Activated naive CD8-positive, alpha-beta T cell treated with anti-CD3 and anti-CD28 coated beads, Interleukin-2, amount 10 ng/mL, durations not matched to agents 7 days and 5 days (primary cell): ENCODE data around the gene ARHGAP44. TPM values are rescaled to one million over a fixed set of nuclear protein-coding genes. Genes with fewer than 3 reads are reported as not detected.

Experiments used
- ATAC-seq: fragments of 150-1000 bp; cut with Tn5 transposase; one replicate; pipeline ENCODE4 v1.10.0; 2021; ENCODE audit warnings: low read depth, moderate library complexity
- POLR2A ChIA-PET: fragments of 350-600 bp; sonication (Branson Sonifier 250); formaldehyde crosslinking; loops from one replicate; lab custom pipeline; 2021; ENCODE audit warnings: antibody characterized with exemption; lab: Charles Lee
- DNase-seq: peaks from one replicate; pipeline ENCODE4 v3.0.0; 2021
- H3K27ac Mint-ChIP-seq: one replicate; pipeline ENCODE4 v1.8.0; 2022; ENCODE audit warnings: mild to moderate bottlenecking, mixed read lengths
- H3K27me3 Mint-ChIP-seq: one replicate; pipeline ENCODE4 v1.8.0; 2022; ENCODE audit warnings: mild to moderate bottlenecking, moderate library complexity, mixed read lengths
- H3K36me3 Mint-ChIP-seq: one replicate; pipeline ENCODE4 v1.8.0; 2021; ENCODE audit warnings: mild to moderate bottlenecking, mixed read lengths
- H3K4me1 Mint-ChIP-seq: one replicate; pipeline ENCODE4 v1.8.0; 2021; ENCODE audit warnings: mixed read lengths
- H3K4me3 Mint-ChIP-seq: one replicate; pipeline ENCODE4 v1.8.0; 2022; ENCODE audit warnings: mild to moderate bottlenecking, moderate library complexity, mixed read lengths
- H3K9me3 Mint-ChIP-seq: one replicate; pipeline ENCODE4 v1.8.0; 2021; ENCODE audit warnings: mixed read lengths
- total RNA-seq, 2 experiments: library from RNA; stranded (reverse); gene quantifications; one replicate each; pipeline ENCODE4 v1.2.3, GENCODE V29; 2021

The ARHGAP44 gene
- not detected for total RNA-seq

GRCh38 chr17:12789481-12790248 lies at the start of gene ARHGAP44:
ARHGAP44 (plus strand) TSS chr17:12789498; CDS start chr17:12789839, 341 bp downstream.
- Mint-ChIP-seq H3K27ac (peak within 1 kb of the TSS; percentile 25), H3K36me3 (no peaks in the 10 kb centered on the region), H3K4me1 (peaks cover 2% of the 10 kb centered on the region), H3K27me3 (peaks cover 21% of the 10 kb centered on the region), H3K4me3 (peak within 1 kb of the TSS; percentile 76), H3K9me3 (no peaks in the 10 kb centered on the region)
- peak; percentile 70 for ATAC-seq
- POLR2A ChIA-PET, result no interaction called here
- DNase-seq, result peak; percentile 56

- POLR2A ChIA-PET, result no interaction called here
- no peaks in the 10 kb centered on the region for H3K4me1 Mint-ChIP-seq
- no peak overlapping the region for H3K4me3 Mint-ChIP-seq
- ATAC-seq, result no peak
- peaks cover 1% of the 10 kb centered on the region for H3K9me3 Mint-ChIP-seq
- DNase-seq, result no peak
- H3K36me3 Mint-ChIP-seq, result no peaks in the 10 kb centered on the region
- no peak overlapping the region for H3K27ac Mint-ChIP-seq
- H3K27me3 Mint-ChIP-seq, result peaks cover 2% of the 10 kb centered on the region
These were observed 49.8 kb upstream of the ARHGAP44 start for GRCh38 chr17:12739500-12739899.

GRCh38 chr17:12743046-12743445 lies 46.3 kb upstream of the ARHGAP44 start:
- POLR2A ChIA-PET, result no interaction called here
- Mint-ChIP-seq H3K4me3 (no peak overlapping the region), H3K27me3 (peaks cover 2% of the 10 kb centered on the region), H3K36me3 (no peaks in the 10 kb centered on the region), H3K4me1 (no peaks in the 10 kb centered on the region), H3K27ac (no peak overlapping the region), H3K9me3 (peaks cover 1% of the 10 kb centered on the region)
- no peak for ATAC-seq
- no peak for DNase-seq

GRCh38 chr17:12744298-12744697 lies 45.0 kb upstream of the ARHGAP44 start:
- Mint-ChIP-seq H3K27ac (no peak overlapping the region), H3K9me3 (peaks cover 1% of the 10 kb centered on the region), H3K27me3 (peaks cover 2% of the 10 kb centered on the region), H3K4me1 (no peaks in the 10 kb centered on the region), H3K36me3 (no peaks in the 10 kb centered on the region), H3K4me3 (no peak overlapping the region)
- POLR2A ChIA-PET, result no interaction called here
- ATAC-seq (no peak), DNase-seq (no peak)

- Mint-ChIP-seq H3K4me1 (no peaks in the 10 kb centered on the region), H3K27me3 (no peaks in the 10 kb centered on the region), H3K27ac (no peak overlapping the region), H3K9me3 (peaks cover 1% of the 10 kb centered on the region), H3K36me3 (no peaks in the 10 kb centered on the region), H3K4me3 (no peak overlapping the region)
- ATAC-seq (no peak), DNase-seq (no peak)
- POLR2A ChIA-PET, result no interaction called here
These were observed 44.5 kb upstream of the ARHGAP44 start for GRCh38 chr17:12744786-12745185.

- H3K4me1 Mint-ChIP-seq, result no peaks in the 10 kb centered on the region
- ATAC-seq, result no peak
- POLR2A ChIA-PET, result no interaction called here
- no peak overlapping the region for H3K27ac Mint-ChIP-seq
- H3K4me3 Mint-ChIP-seq, result no peak overlapping the region
- no peaks in the 10 kb centered on the region for H3K36me3 Mint-ChIP-seq
- H3K9me3 Mint-ChIP-seq, result peaks cover 1% of the 10 kb centered on the region
- no peak for DNase-seq
- no peaks in the 10 kb centered on the region for H3K27me3 Mint-ChIP-seq
These were observed 43.8 kb upstream of the ARHGAP44 start for GRCh38 chr17:12745486-12745885.

- no peak overlapping the region for H3K27ac Mint-ChIP-seq
- no peaks in the 10 kb centered on the region for H3K27me3 Mint-ChIP-seq
- no peaks in the 10 kb centered on the region for H3K4me1 Mint-ChIP-seq
- no peak for DNase-seq
- ATAC-seq, result no peak
- peaks cover 3% of the 10 kb centered on the region for H3K9me3 Mint-ChIP-seq
- no peaks in the 10 kb centered on the region for H3K36me3 Mint-ChIP-seq
- no peak overlapping the region for H3K4me3 Mint-ChIP-seq
- POLR2A ChIA-PET, result no interaction called here
These were observed 32.5 kb upstream of the ARHGAP44 start for GRCh38 chr17:12756786-12757185.

- DNase-seq (no peak), ATAC-seq (no peak)
- H3K36me3 Mint-ChIP-seq, result no peaks in the 10 kb centered on the region
- POLR2A ChIA-PET, result no interaction called here
- no peak overlapping the region for H3K27ac Mint-ChIP-seq
- H3K27me3 Mint-ChIP-seq, result no peaks in the 10 kb centered on the region
- peaks cover 3% of the 10 kb centered on the region for H3K9me3 Mint-ChIP-seq
- no peaks in the 10 kb centered on the region for H3K4me1 Mint-ChIP-seq
- no peak overlapping the region for H3K4me3 Mint-ChIP-seq
These were observed 30.2 kb upstream of the ARHGAP44 start for GRCh38 chr17:12759090-12759489.

- H3K4me3 Mint-ChIP-seq, result no peak overlapping the region
- POLR2A ChIA-PET, result no interaction called here
- ATAC-seq (no peak), DNase-seq (no peak)
- H3K27me3 Mint-ChIP-seq, result peaks cover 2% of the 10 kb centered on the region
- peaks cover 5% of the 10 kb centered on the region for H3K9me3 Mint-ChIP-seq
- no peak overlapping the region for H3K27ac Mint-ChIP-seq
- no peaks in the 10 kb centered on the region for H3K4me1 Mint-ChIP-seq
- no peaks in the 10 kb centered on the region for H3K36me3 Mint-ChIP-seq
These were observed 23.8 kb upstream of the ARHGAP44 start for GRCh38 chr17:12765548-12765947.

GRCh38 chr17:12768255-12768654 lies 21.0 kb upstream of the ARHGAP44 start:
- POLR2A ChIA-PET, result no interaction called here
- no peak for ATAC-seq
- Mint-ChIP-seq H3K4me1 (no peaks in the 10 kb centered on the region), H3K36me3 (no peaks in the 10 kb centered on the region), H3K27me3 (peaks cover 2% of the 10 kb centered on the region), H3K27ac (no peak overlapping the region), H3K9me3 (peaks cover 4% of the 10 kb centered on the region), H3K4me3 (no peak overlapping the region)
- DNase-seq, result no peak

GRCh38 chr17:12769981-12770380 lies 19.3 kb upstream of the ARHGAP44 start:
- Mint-ChIP-seq H3K27ac (no peak overlapping the region), H3K4me1 (no peaks in the 10 kb centered on the region), H3K4me3 (no peak overlapping the region), H3K27me3 (peaks cover 2% of the 10 kb centered on the region), H3K9me3 (peaks cover 4% of the 10 kb centered on the region), H3K36me3 (no peaks in the 10 kb centered on the region)
- no peak for ATAC-seq
- no peak for DNase-seq
- POLR2A ChIA-PET, result no interaction called here

GRCh38 chr17:12773153-12773552 lies 16.1 kb upstream of the ARHGAP44 start:
- no peak overlapping the region for H3K4me3 Mint-ChIP-seq
- DNase-seq (no peak), ATAC-seq (no peak)
- POLR2A ChIA-PET, result no interaction called here
- no peaks in the 10 kb centered on the region for H3K27me3 Mint-ChIP-seq
- peaks cover 4% of the 10 kb centered on the region for H3K9me3 Mint-ChIP-seq
- no peak overlapping the region for H3K27ac Mint-ChIP-seq
- no peaks in the 10 kb centered on the region for H3K36me3 Mint-ChIP-seq
- H3K4me1 Mint-ChIP-seq, result no peaks in the 10 kb centered on the region

GRCh38 chr17:12789075-12789480 lies 220 bp upstream of the ARHGAP44 start:
- Mint-ChIP-seq H3K36me3 (no peaks in the 10 kb centered on the region), H3K4me1 (peaks cover 2% of the 10 kb centered on the region), H3K27ac (no peak overlapping the region), H3K9me3 (no peaks in the 10 kb centered on the region), H3K4me3 (peak overlapping the region; percentile 50), H3K27me3 (peaks cover 21% of the 10 kb centered on the region)
- DNase-seq (no peak), ATAC-seq (peak; percentile 78)
- POLR2A ChIA-PET, result no interaction called here

- Mint-ChIP-seq H3K4me3 (peak overlapping the region; percentile 76), H3K4me1 (peaks cover 2% of the 10 kb centered on the region), H3K36me3 (no peaks in the 10 kb centered on the region), H3K27me3 (peaks cover 21% of the 10 kb centered on the region), H3K27ac (peak overlapping the region; percentile 25), H3K9me3 (no peaks in the 10 kb centered on the region)
- DNase-seq (no peak), ATAC-seq (no peak)
- POLR2A ChIA-PET, result no interaction called here
These were observed 1.2 kb downstream of the ARHGAP44 start for GRCh38 chr17:12790249-12791106.
